ENCODE data around the gene MRPL21.

Gene MRPL21

GRCh38 chr11:68903288-68904247, at the start of gene MRPL21, which contains the start of gene IGHMBP2:
Gene MRPL21, minus strand, starts transcription at chr11:68903832. Its CDS starts 22 bp downstream, at chr11:68903810.
Gene IGHMBP2, plus strand, starts transcription at chr11:68903891. Its CDS starts 62 bp downstream, at chr11:68903953.
- peak; percentile 97 for DNase-seq

GRCh38 chr11:68950762-68951161, 47.1 kb upstream of the MRPL21 start:
- no peak for DNase-seq

DNA sequence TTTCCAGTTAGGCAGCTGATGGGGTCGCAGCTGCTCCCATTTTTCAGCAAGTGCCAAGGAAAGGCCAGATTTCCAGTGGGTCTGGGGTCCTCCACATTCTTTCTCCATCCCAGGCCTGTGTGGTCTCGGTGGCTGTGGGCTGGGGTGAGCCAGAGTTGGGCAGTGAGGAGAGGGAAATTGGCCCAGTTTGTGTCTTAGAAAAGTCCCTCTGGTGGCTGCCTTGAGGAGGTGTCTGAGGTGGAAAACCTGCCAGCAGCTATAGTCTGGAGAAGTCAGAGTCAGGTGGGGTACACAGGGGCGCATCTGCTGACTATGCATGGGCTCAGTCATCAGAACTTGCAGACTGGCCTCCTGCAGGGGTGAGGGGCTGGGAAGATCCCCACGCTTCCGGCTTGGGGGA, 46.6 kb upstream of the MRPL21 start:
- DNase-seq, result no peak

- no peak for DNase-seq
These were observed 45.3 kb upstream of the MRPL21 start for GRCh38 chr11:68948935-68949334.

DNA sequence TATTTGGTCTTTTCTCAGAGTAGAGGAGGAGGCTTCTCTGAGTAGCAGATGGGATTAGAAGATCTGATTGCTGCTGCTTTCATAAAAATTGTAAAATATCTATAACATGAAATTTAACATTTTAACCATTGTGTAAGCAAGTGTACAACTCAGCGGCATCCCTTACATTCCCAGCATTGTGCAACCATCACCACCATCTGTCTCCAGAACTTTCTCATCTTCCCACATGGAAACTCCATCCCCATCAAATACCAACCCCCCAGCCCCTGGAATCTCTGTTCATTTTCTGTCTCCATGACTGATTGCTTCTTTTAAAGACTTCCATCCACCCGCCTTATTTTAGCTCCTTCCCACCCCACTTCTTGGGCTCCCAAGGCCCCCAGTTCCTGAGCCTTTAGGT, 44.9 kb upstream of the MRPL21 start:
- no peak for DNase-seq

DNA sequence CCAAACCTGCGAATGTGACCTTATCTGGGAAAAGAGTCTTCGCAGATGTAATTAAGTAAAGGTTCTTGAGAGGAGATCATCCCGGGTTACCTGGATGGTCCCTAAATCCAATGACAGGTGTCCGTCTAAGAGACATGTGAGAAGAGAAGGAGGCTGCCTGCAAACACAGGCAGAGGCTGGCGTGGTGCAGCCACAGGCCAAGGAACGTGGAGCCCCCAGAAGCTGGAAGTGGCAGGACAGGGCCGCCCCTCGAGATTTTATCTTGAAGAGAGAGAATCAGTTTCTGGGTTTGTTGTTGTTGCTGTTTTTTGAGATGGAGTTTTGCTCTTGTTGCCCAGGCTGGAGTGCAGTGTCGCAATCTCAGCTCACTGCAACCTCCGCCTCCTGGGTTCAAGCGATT, 43.5 kb upstream of the MRPL21 start:
- no peak for DNase-seq

- no peak for DNase-seq
These were observed 42.9 kb upstream of the MRPL21 start for GRCh38 chr11:68946416-68947090.

DNA sequence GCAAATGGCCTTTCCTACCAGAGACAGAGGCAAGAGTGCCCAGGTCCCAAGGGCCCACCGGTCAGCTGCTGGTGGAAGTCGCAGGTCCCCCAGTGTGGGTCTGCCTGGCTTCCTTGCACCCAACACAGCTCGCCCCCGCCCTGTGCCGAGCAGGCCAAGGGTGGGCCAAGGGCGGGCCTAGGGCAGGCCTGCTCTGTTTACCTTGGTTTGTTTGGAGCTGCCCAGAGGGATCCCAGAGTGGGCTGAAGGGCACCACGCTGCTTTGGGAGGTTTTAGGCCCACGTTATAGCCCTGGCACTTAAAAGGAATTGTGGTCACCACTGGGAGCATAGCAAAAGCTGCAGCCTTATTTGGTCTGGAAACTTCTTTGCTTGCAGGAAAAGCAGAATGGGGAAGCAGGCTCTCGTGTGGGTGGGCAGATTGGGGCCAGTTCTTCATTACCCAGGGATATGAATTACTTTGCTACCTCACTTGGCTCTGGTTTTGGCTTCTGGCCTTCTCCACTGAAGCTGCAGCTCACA, 39.2 kb upstream of the MRPL21 start:
- DNase-seq, result no peak

DNA sequence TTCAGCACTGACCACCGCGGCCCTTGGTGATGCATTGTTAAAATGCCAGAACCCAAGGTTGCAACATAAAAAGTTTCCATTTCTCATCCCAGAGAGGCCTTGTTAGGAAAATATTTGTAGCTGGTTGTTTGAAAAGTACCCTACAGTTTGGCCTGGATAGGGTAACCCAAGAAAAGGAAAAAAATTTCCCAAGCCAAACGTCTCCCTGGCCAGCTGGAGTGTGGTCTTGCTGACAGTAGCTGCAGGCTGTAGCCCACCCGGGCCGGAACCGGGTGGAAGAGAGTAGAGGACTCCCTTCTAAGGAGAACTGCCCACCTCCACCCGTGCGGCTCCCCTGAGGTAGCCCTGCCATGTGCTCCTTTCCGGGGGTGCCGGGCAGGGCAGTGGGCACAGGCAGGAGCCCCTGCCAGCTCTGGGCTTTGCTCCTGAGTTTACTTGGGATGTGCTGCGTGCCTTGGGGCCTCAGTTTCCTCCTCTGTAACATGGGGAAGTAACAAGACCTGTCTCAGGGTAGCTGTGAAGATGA, 38.5 kb upstream of the MRPL21 start:
- no peak for DNase-seq

- DNase-seq, result no peak
These were observed 37.9 kb upstream of the MRPL21 start for GRCh38 chr11:68941324-68942094.

GRCh38 chr11:68940651-68941323, 37.2 kb upstream of the MRPL21 start:
- DNase-seq, result no peak

DNA sequence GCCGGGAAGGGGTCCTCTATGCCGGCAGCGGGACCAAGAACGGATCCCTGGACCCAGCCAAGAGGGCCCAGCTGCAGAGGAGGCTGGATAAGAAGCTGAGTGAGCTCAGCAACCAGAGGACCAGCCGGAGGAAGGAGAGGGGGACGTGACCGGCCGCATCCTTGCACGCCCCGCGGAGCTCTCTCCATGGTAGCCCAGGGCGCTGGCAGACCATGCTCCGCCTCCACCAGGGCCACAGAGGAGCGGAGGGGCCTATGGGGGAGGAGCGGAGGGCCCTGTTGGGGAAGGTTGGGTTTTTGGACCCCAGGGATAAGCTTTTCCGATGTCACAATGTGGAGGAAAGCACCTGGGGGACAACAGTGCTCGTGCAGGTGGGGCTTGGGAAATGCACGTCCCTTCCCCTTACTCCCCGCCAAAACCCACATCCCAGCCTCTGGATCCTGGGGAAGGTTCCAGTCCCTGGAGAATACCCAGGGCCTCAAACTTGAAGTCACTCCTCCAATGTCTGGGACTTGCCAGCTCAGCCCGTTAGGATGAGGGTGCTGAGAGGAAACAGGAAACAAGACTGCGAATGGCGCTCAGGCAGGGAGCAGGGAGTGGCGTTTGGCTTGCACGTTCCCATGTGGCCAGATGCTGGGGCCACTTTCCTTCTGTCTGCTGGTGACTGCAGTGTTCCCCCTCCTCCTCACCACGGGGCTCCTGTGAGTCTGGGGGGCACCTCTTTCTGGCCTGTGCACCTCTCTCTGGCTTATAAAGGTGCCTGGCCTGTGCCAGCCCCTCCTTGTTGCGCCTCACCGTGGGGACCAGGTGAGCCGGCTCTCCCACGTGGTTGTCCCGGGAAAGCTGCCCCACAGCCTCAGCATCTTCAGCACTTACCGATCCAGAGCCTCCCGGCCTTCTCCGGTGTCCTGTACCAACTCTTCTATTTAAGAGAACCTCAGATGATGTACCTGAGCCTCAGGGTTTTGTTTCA, 36.2 kb upstream of the MRPL21 start:
- no peak for DNase-seq

- no peak for DNase-seq
These were observed 35.4 kb upstream of the MRPL21 start for GRCh38 chr11:68938816-68939582.

DNA sequence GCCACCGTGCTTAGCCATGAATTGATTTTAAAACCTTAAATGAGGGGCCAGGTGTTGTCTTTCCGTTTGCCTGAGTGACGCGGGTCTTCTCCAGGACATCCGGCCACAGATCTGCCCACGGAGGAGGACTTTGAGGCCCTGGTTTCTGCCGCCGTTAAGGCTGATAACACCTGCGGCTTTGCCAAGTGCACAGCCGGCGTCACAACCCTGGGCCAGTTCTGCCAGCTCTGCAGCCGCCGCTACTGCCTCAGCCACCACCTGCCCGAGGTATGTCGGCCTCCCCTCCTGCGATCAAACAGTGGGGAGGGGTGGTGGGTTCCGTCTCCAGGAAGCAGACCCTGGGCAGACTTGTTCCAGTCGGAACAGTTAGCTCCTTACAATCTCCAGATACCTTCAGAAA, 34.5 kb upstream of the MRPL21 start:
- DNase-seq, result no peak

GRCh38 chr11:68936676-68937620, 33.3 kb upstream of the MRPL21 start:
- DNase-seq, result no peak

DNA sequence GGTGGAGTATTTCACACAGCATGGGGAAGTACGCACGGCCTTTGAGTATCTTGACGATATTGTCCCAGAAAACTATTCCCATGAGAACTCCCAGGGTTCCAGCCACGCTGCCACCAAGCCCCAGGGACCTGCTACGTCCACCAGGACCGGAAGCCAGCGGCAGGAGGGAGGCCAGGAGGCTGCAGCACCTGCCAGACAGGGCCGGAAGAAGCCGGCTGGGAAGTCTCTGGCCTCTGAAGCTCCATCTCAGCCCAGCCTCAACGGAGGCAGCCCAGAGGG, 32.7 kb upstream of the MRPL21 start:
- no peak for DNase-seq

- no peak for DNase-seq
These were observed 32.1 kb upstream of the MRPL21 start for GRCh38 chr11:68935516-68936357.

GRCh38 chr11:68935066-68935465, 31.4 kb upstream of the MRPL21 start:
- DNase-seq, result no peak
